Gastroesophageal sphincter (tissue), 4 donors: ENCODE data around the gene KCNT1. TPM values are rescaled to one million over a fixed set of nuclear protein-coding genes. Genes with fewer than 3 reads are reported as not detected.

Source experiments
- ATAC-seq: fragments of 150-250 bp; one replicate; pipeline ENCODE4 v1.9.1; 2016; ENCODE audit warnings: mild to moderate bottlenecking, moderate library complexity
- H3K27ac ChIP-seq, 4 donors: fragments of 200-600 bp; sonication (generic) in 3 of 4; 1 replicate in 3 of 4; 2 replicates in 1 of 4; pipeline ENCODE4 v1.5.1; 2016 to 2019
- H3K27me3 ChIP-seq: fragments of 200-600 bp; sonication (generic); one replicate; pipeline ENCODE4 v1.5.1; 2019
- H3K36me3 ChIP-seq, 2 donors: fragments of 200-600 bp; sonication (generic); one replicate each; pipeline ENCODE4 v1.5.1; 2019; ENCODE audit warnings: control low read depth in 1 of 2
- H3K4me1 ChIP-seq, 3 donors: fragments of 200-600 bp; sonication (generic); 1 replicate in 2 of 3; 2 replicates in 1 of 3; pipeline ENCODE4 v1.5.1; 2016 to 2019; ENCODE audit warnings: control low read depth in 2 of 3
- H3K4me3 ChIP-seq, 2 donors: fragments of 200-600 bp; sonication (generic); one replicate each; pipeline ENCODE4 v1.5.1; 2019; ENCODE audit warnings: mild to moderate bottlenecking in 1 of 2, moderate library complexity in 1 of 2
- H3K9me3 ChIP-seq, 3 donors: fragments of 200-600 bp; sonication (generic); one replicate each; pipeline ENCODE4 v1.5.1; 2017 to 2019; ENCODE audit warnings: control low read depth in 2 of 3
- EP300 ChIP-seq: sonication (generic); formaldehyde crosslinking; IDR thresholded peaks from one replicate; pipeline ENCODE4 v1.6.1; 2017; ENCODE audit warnings: antibody characterized with exemption, mild to moderate bottlenecking
- POLR2A ChIP-seq, 2 donors: fragments of 450-650 bp; IDR thresholded peaks; one replicate each; pipeline ENCODE4 v1.6.1; 2017; ENCODE audit warnings: antibody characterized with exemption in 2 of 2, mild to moderate bottlenecking in 2 of 2, moderate library complexity in 1 of 2
- POLR2AphosphoS5 ChIP-seq: sonication (generic); formaldehyde crosslinking; IDR thresholded peaks from one replicate; pipeline ENCODE4 v1.6.1; 2017; ENCODE audit warnings: antibody characterized with exemption
- WGBS, 2 donors: methylation state at CpG; one replicate each; pipeline ENCODE4 v1.1.5; 2018; ENCODE audit warnings: low coverage in 1 of 2; 5-methylcytosine and 5-hydroxymethylcytosine counted together
- total RNA-seq, 4 donors: library from RNA; depleted of rRNA; stranded (reverse); fragments of >200 nt; gene quantifications; one replicate each; pipeline ENCODE4 v1.1.0, GENCODE V29; 2016
- TF ChIP-seq, protein P1 (sequence below), 4 experiments: fragments of 200-600 bp in 2 of 4; fragments of 450-650 bp in 2 of 4; sonication (generic) in 1 of 4; IDR thresholded peaks; one replicate each; pipeline ENCODE4 v1.5.1; 2017 to 2019; ENCODE audit warnings: antibody characterized with exemption in 4 of 4, mild to moderate bottlenecking in 2 of 4, moderate library complexity in 2 of 4

The KCNT1 gene
- total RNA-seq, 4 donors from 2014 or later: 0.19 TPM; not detected in 3

DNA sequence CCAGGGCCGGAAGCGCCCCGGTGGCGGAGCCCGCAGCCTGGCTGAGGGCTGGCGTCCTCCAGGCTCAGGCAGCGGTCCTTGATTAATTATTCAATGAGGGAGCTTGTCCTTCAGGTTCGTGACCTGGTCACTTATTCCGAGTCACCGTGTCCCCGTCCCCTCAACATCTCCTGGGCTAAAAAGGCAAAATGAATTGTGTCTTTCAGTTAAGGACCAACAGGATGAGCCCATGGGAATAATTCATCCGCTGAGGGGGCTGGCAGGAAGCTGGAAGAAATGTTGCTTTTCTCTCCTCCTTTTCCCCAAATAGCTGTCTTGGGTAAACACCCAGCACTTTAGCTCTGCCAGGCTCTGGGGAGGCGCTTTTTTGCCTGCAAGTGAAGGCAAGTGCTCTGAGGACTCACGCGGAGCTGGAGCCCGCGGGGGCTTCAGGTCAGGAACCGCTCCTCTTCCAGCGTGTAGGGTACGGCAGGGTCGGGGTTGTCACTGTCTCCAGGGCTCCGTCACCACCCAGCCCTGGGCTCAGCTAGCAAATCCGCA, 13.1 kb downstream of the KCNT1 start:
- WGBS, 2 donors: 40 to 45% methylated on average over 1 to 4 of the region's 23 CpGs
- TF ChIP-seq, protein P1, sequence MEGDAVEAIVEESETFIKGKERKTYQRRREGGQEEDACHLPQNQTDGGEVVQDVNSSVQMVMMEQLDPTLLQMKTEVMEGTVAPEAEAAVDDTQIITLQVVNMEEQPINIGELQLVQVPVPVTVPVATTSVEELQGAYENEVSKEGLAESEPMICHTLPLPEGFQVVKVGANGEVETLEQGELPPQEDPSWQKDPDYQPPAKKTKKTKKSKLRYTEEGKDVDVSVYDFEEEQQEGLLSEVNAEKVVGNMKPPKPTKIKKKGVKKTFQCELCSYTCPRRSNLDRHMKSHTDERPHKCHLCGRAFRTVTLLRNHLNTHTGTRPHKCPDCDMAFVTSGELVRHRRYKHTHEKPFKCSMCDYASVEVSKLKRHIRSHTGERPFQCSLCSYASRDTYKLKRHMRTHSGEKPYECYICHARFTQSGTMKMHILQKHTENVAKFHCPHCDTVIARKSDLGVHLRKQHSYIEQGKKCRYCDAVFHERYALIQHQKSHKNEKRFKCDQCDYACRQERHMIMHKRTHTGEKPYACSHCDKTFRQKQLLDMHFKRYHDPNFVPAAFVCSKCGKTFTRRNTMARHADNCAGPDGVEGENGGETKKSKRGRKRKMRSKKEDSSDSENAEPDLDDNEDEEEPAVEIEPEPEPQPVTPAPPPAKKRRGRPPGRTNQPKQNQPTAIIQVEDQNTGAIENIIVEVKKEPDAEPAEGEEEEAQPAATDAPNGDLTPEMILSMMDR (IDR thresholded peaks at IDR 0.05): no peak
- TF ChIP-seq POLR2AphosphoS5 (no peak), EP300 (no peak), POLR2A (IDR thresholded peaks at IDR 0.05) (no peak)
- no peak overlapping the region for H3K27ac ChIP-seq
- ATAC-seq: no peak
- H3K4me3 ChIP-seq: no peak overlapping the region
- H3K27me3 ChIP-seq: peaks cover 99% of the 10 kb centered on the region
- H3K4me1 ChIP-seq: peaks cover 0 to 7% (median 0%) of the 10 kb centered on the region in 3 donors
- no peaks in the 10 kb centered on the region for H3K36me3 ChIP-seq
- no peaks in the 10 kb centered on the region for H3K9me3 ChIP-seq

DNA sequence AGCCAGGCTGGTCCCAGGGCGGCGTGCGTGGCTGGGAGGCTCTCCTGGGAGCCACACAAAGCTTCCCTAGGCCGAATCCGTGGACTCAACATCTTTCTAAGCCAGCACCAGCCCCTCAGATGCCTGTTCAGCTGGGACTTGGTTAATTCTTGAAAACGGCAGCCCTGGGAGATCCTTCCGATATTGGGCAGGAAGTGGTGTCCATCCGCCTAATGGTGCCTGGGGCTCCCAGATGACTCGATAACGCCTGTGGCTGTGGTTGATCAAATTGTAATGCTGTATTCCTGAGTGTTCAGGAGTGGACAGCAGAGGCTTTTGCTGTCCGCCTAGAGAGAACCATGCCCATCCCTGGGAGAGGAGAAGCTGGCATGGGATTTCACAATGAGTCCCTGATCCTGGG, 14.1 kb downstream of the KCNT1 start:
- no peaks in the 10 kb centered on the region for H3K9me3 ChIP-seq
- no peaks in the 10 kb centered on the region for H3K36me3 ChIP-seq
- H3K27ac ChIP-seq: no peak overlapping the region
- WGBS, 2 donors: 81 to 83% methylated on average over 1 to 11 of the region's 11 CpGs
- H3K27me3 ChIP-seq: peaks cover 99% of the 10 kb centered on the region
- no peak for ATAC-seq
- TF ChIP-seq POLR2A (IDR thresholded peaks at IDR 0.05): no peak
- no peak for TF ChIP-seq POLR2AphosphoS5
- no peak for TF ChIP-seq EP300
- TF ChIP-seq, protein P1 (IDR thresholded peaks at IDR 0.05): no peak
- H3K4me1 ChIP-seq: peaks cover 0 to 7% (median 0%) of the 10 kb centered on the region in 3 donors
- H3K4me3 ChIP-seq: no peak overlapping the region

DNA sequence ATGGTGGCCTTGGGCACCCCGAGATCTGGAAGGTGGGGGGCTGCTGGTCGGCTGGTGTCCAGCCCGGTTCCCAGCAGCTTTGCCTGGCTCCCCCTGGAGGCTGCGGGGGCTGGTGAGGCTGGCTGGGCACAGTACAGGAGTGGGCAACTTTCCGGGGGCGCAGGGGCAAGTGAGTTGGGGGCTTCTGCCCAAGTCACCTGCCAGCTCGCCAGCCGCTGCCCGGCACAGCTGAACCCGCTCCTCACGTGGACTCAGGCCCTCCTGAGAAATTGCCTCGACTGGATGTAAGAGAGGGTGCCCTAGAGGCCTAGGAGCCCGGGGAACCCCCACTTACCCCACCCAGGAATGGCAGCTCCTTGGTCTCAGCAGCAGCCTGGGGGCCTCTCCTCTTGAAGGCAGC, 15.4 kb downstream of the KCNT1 start:
- Histone ChIP-seq H3K36me3 (no peaks in the 10 kb centered on the region), H3K27ac (no peak overlapping the region), H3K4me3 (no peak overlapping the region), H3K4me1 (peaks cover 0 to 7% (median 0%) of the 10 kb centered on the region in 3 donors), H3K9me3 (no peaks in the 10 kb centered on the region), H3K27me3 (peaks cover 99% of the 10 kb centered on the region)
- 72% methylated on average over 4 of the region's 13 CpGs; no CpG with 5 or more reads in 1 of the 2 donors for WGBS, 2 donors
- TF ChIP-seq EP300: no peak
- no peak for ATAC-seq

DNA sequence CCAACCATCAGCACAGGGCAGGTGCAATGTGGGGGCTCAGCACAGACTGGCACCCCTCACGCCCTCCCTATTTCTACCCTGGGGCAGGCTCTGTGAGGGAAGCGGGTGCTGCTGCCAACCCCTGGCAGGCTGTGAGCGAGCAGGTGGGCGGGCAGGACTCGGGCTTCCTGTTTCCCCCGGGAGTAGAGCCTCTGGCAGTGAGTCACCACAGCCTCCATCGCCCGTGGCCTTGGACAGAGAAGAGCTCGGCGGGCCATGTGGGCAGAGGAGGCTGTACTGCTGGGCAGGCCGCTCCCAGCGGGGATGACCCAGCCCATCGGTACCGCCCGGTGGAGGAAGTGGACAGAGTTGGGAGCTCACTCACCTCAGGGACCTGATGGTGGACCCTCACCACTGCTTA, 16.6 kb downstream of the KCNT1 start:
- no peak for ATAC-seq
- Histone ChIP-seq H3K9me3 (no peaks in the 10 kb centered on the region), H3K4me1 (peaks cover 0 to 7% (median 0%) of the 10 kb centered on the region in 3 donors), H3K27ac (no peak overlapping the region), H3K36me3 (no peaks in the 10 kb centered on the region), H3K27me3 (peaks cover 99% of the 10 kb centered on the region), H3K4me3 (no peak overlapping the region)
- TF ChIP-seq, protein P1 (IDR thresholded peaks at IDR 0.05): no peak
- TF ChIP-seq POLR2AphosphoS5 (no peak), POLR2A (IDR thresholded peaks at IDR 0.05) (no peak), EP300 (no peak)
- WGBS, 2 donors: no CpG with 5 or more reads among the region's 15 CpGs

DNA sequence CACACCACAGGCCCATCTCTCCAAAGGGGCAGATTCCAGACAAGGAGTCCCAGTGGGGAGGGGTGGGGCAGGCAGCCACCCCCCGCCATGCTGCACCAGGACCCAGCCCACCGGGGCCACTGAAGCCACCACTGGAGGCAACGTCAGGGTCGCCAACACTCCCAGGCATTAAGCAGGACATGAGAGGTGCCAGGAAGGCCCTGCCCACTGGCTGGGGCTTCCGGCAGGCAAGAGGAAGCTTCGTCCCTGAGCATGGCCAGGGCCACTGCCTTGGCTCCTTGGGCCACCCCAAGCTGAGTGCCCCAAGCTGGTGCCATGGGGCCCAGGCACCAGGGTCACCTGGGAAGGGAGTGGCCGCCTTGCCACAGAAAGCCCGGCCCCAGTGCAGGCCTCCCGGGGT, 17.5 kb downstream of the KCNT1 start:
- no peak for ATAC-seq
- no peak overlapping the region for H3K4me3 ChIP-seq
- no CpG with 5 or more reads among the region's 9 CpGs for WGBS, 2 donors
- H3K9me3 ChIP-seq: no peaks in the 10 kb centered on the region
- TF ChIP-seq EP300 (no peak), POLR2AphosphoS5 (no peak), POLR2A (IDR thresholded peaks at IDR 0.05) (no peak)
- TF ChIP-seq, protein P1 (IDR thresholded peaks at IDR 0.05): no peak
- H3K36me3 ChIP-seq: no peaks in the 10 kb centered on the region
- no peak overlapping the region for H3K27ac ChIP-seq
- peaks cover 100% of the 10 kb centered on the region for H3K27me3 ChIP-seq
- peaks cover 0 to 6% (median 0%) of the 10 kb centered on the region in 3 donors for H3K4me1 ChIP-seq
